Caco-2 (cell line): ENCODE measurements around the gene SRBD1. TPM values are rescaled to one million over a fixed set of nuclear protein-coding genes. Genes with fewer than 3 reads are reported as not detected.

Source experiments
- BruUV-seq: library from RNA; stranded (reverse); fragments of 400-500 nt; replicated peaks from 2 replicates; lab custom pipeline; 2021; lab: Mats Ljungman, UMichigan
- CTCF ChIA-PET: fragments of 300-600 bp; sonication (Branson Sonifier 250); formaldehyde crosslinking; loops from one replicate; lab custom pipeline; 2022; ENCODE audit warnings: antibody characterized with exemption; lab: Charles Lee
- POLR2A ChIA-PET: fragments of 300-600 bp; sonication (Branson Sonifier 250); formaldehyde crosslinking; loops from one replicate; lab custom pipeline; 2022; ENCODE audit warnings: antibody characterized with exemption; lab: Charles Lee
- DNase-seq, 2 experiments: peaks; one replicate each; pipeline versions ENCODE4 v3.0.0 to v3.0.0-alpha.2; 2020 to 2022
- H3K27me3 ChIP-seq: replicated peaks from 2 replicates; pipeline ENCODE4 v1.6.0; 2011; ENCODE audit warnings: low read length; ENCODE audit not compliant: control insufficient read depth, insufficient read depth
- H3K36me3 ChIP-seq: 2 replicates; pipeline ENCODE4 v1.5.1; 2011; ENCODE audit warnings: low read length; ENCODE audit not compliant: control insufficient read depth, insufficient read depth
- H3K4me1 ChIP-seq: fragments of 250-450 bp; sonication (Bioruptor Pico); 2 replicates; pipeline ENCODE4 v1.5.1; 2020; ENCODE audit warnings: mild to moderate bottlenecking
- H3K4me3 ChIP-seq: 2 replicates; pipeline ENCODE4 v1.5.1; 2011; ENCODE audit warnings: low read depth, mild to moderate bottlenecking, control low read depth, low read length
- H3K9me3 ChIP-seq: fragments of 250-450 bp; sonication (Bioruptor Pico); 2 replicates; pipeline ENCODE4 v1.5.1; 2020; ENCODE audit warnings: mild to moderate bottlenecking, moderate library complexity
- H3K27ac Mint-ChIP-seq: one replicate; pipeline ENCODE4 v1.8.0; 2022; ENCODE audit warnings: mixed read lengths; ENCODE audit not compliant: unreplicated experiment
- H3K27me3 Mint-ChIP-seq: one replicate; pipeline ENCODE4 v1.8.0; 2022; ENCODE audit warnings: mixed read lengths; ENCODE audit not compliant: insufficient read depth, unreplicated experiment
- H3K36me3 Mint-ChIP-seq: one replicate; pipeline ENCODE4 v1.8.0; 2022; ENCODE audit warnings: mild to moderate bottlenecking, mixed read lengths; ENCODE audit not compliant: insufficient read depth, unreplicated experiment
- H3K4me1 Mint-ChIP-seq: one replicate; pipeline ENCODE4 v1.8.0; 2022; ENCODE audit warnings: low read depth, mixed read lengths; ENCODE audit not compliant: unreplicated experiment
- H3K4me3 Mint-ChIP-seq: one replicate; pipeline ENCODE4 v1.8.0; 2022; ENCODE audit warnings: mild to moderate bottlenecking, moderate library complexity, mixed read lengths; ENCODE audit not compliant: unreplicated experiment
- H3K9me3 Mint-ChIP-seq: one replicate; pipeline ENCODE4 v1.8.0; 2022; ENCODE audit warnings: mixed read lengths; ENCODE audit not compliant: unreplicated experiment
- intact Hi-C: fragments of 100-400 bp; cut with micrococcal nuclease; formaldehyde crosslinking; loops from one replicate; pipeline ENCODE4 v1.10.0; 2022; ENCODE audit not compliant: unreplicated experiment
- total RNA-seq: library from RNA; stranded (reverse); gene quantifications from 2 replicates; pipeline ENCODE4 v1.2.3, GENCODE V29; 2022
- TF ChIP-seq, protein P1 (sequence below), 2 experiments: fragments of 200-600 bp in 1 of 2; IDR thresholded peaks; 1 replicate in 1 of 2; 2 replicates in 1 of 2; pipeline versions ENCODE4 v1.5.1 to v1.8.0; 2011 to 2022; ENCODE audit warnings: antibody characterized with exemption in 1 of 2, control low read depth in 1 of 2, inconsistent platforms in 1 of 2, low read depth in 1 of 2, low read length in 1 of 2, mild to moderate bottlenecking in 1 of 2, moderate library complexity in 1 of 2; ENCODE audit not compliant: insufficient read depth in 1 of 2, severe bottlenecking in 1 of 2, unreplicated experiment in 1 of 2

Gene SRBD1
- total RNA-seq, 1 experiment from 2014 or later: 15.8 TPM

DNA sequence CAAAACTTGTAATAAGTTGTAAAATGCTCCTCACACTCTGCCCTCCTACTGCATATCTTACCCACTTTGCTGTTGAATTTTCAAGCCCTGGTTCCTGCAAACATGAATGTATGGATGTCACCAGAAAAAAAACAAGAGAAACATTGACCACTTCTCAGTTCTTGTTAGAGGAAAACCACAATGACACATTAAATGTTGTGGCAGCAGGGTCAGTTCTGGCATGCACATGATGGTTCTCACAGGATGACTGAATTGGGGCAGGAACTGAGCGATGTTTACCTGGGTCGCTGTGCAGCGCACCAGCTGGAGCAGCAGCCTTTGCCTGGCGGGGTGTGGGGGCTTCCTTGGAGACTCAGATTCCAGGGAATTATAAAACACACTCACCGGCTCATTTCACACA lies 26.4 kb upstream of the SRBD1 start:
- H3K36me3 ChIP-seq: no peaks in the 10 kb centered on the region
- no peaks in the 10 kb centered on the region for H3K9me3 ChIP-seq
- Mint-ChIP-seq H3K27ac (no peak overlapping the region), H3K4me1 (no peaks in the 10 kb centered on the region), H3K4me3 (no peak overlapping the region), H3K9me3 (no peaks in the 10 kb centered on the region), H3K27me3 (peaks cover 16% of the 10 kb centered on the region), H3K36me3 (no peaks in the 10 kb centered on the region)
- no peaks in the 10 kb centered on the region for H3K4me1 ChIP-seq
- BruUV-seq: no TSS peak
- ChIA-PET POLR2A (no interaction called here), CTCF (no interaction called here)
- TF ChIP-seq, protein P1, sequence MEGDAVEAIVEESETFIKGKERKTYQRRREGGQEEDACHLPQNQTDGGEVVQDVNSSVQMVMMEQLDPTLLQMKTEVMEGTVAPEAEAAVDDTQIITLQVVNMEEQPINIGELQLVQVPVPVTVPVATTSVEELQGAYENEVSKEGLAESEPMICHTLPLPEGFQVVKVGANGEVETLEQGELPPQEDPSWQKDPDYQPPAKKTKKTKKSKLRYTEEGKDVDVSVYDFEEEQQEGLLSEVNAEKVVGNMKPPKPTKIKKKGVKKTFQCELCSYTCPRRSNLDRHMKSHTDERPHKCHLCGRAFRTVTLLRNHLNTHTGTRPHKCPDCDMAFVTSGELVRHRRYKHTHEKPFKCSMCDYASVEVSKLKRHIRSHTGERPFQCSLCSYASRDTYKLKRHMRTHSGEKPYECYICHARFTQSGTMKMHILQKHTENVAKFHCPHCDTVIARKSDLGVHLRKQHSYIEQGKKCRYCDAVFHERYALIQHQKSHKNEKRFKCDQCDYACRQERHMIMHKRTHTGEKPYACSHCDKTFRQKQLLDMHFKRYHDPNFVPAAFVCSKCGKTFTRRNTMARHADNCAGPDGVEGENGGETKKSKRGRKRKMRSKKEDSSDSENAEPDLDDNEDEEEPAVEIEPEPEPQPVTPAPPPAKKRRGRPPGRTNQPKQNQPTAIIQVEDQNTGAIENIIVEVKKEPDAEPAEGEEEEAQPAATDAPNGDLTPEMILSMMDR (IDR thresholded peaks at IDR 0.05; ENCODE audit: insufficient read depth in 1 of 2, low read depth in 1 of 2, low read length in 1 of 2, severe bottlenecking in 1 of 2, unreplicated experiment in 1 of 2): no peak
- H3K27me3 ChIP-seq: no peaks in the 10 kb centered on the region
- intact Hi-C loops: no loop called here
- no peak for DNase-seq
- H3K4me3 ChIP-seq: no peak overlapping the region

DNA sequence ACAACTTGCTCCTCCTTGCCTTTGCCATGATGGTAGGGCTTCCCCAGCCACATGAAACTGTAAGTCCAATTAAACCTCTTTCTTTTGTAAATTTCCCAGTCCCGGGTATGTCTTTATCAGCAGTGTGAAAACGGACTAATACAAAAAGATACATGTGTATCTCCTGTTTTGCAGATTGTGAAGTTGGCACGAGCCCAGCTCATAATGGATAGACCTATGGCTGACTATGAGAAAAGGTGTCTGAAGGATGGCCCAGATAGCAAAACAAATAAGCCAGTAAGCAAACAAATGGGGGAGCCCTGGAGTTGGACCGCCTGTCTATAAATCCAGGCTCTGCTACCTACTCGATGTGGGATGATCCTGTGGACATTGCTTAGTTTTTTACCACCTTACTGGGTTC lies 24.9 kb upstream of the SRBD1 start:
- intact Hi-C loops: no loop called here

DNA sequence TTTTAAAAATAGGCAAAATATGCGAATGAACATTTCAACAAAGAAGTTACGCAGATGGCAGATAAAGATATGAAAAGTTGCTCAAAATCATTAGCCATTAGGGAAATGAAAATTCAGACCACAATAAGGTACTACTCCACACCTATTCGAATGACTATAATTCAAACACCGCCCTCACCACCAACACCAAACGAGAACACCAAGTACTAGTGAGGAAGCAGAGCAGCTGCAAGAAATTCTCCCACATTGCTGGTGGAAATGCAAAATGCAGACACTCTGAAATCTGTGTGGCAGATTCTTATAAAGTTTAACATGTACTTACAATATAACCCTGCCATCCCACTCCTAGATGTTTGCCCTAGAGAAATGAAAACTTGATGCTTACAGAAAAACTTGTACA lies 23.2 kb upstream of the SRBD1 start:
- intact Hi-C loops: no loop called here
- Histone ChIP-seq H3K36me3 (no peaks in the 10 kb centered on the region), H3K27me3 (no peaks in the 10 kb centered on the region), H3K4me1 (no peaks in the 10 kb centered on the region), H3K9me3 (no peaks in the 10 kb centered on the region), H3K4me3 (no peak overlapping the region)
- no peaks in the 10 kb centered on the region for H3K4me1 Mint-ChIP-seq
- DNase-seq: no peak
- POLR2A ChIA-PET: no interaction called here
- TF ChIP-seq, protein P1 (IDR thresholded peaks at IDR 0.05; ENCODE audit: insufficient read depth in 1 of 2, low read depth in 1 of 2, low read length in 1 of 2, severe bottlenecking in 1 of 2, unreplicated experiment in 1 of 2): no peak
- H3K4me3 Mint-ChIP-seq: no peak overlapping the region
- no peak overlapping the region for H3K27ac Mint-ChIP-seq
- no TSS peak for BruUV-seq
- no peaks in the 10 kb centered on the region for H3K36me3 Mint-ChIP-seq
- H3K9me3 Mint-ChIP-seq: no peaks in the 10 kb centered on the region
- CTCF ChIA-PET: no interaction called here
- peaks cover 12% of the 10 kb centered on the region for H3K27me3 Mint-ChIP-seq

More for the DNA sequence above, 24.9 kb upstream of the SRBD1 start:
- Mint-ChIP-seq H3K36me3 (no peaks in the 10 kb centered on the region), H3K27me3 (peaks cover 12% of the 10 kb centered on the region), H3K27ac (no peak overlapping the region), H3K4me3 (no peak overlapping the region), H3K9me3 (no peaks in the 10 kb centered on the region), H3K4me1 (no peaks in the 10 kb centered on the region)
- no peak for DNase-seq
- H3K4me3 ChIP-seq: no peak overlapping the region
- no peaks in the 10 kb centered on the region for H3K9me3 ChIP-seq
- no peaks in the 10 kb centered on the region for H3K4me1 ChIP-seq
- ChIA-PET CTCF (no interaction called here), POLR2A (no interaction called here)
- no peaks in the 10 kb centered on the region for H3K27me3 ChIP-seq
- no peaks in the 10 kb centered on the region for H3K36me3 ChIP-seq
- BruUV-seq: no TSS peak
- TF ChIP-seq, protein P1 (IDR thresholded peaks at IDR 0.05; ENCODE audit: insufficient read depth in 1 of 2, low read depth in 1 of 2, low read length in 1 of 2, severe bottlenecking in 1 of 2, unreplicated experiment in 1 of 2): no peak
